PC-3 (cell line): Measurements from ENCODE around the gene RREB1. TPM values are rescaled to one million over a fixed set of nuclear protein-coding genes. Genes with fewer than 3 reads are reported as not detected.

Experiments used
- ATAC-seq: fragments of 200-7000 bp; cut with Tn5 transposase; 2 replicates; pipeline ENCODE4 v1.9.1; 2020; ENCODE audit warnings: mild to moderate bottlenecking, moderate library complexity
- BruUV-seq: library from RNA; stranded (reverse); fragments of 400-500 nt; replicated peaks from 2 replicates; lab custom pipeline; 2021; lab: Mats Ljungman, UMichigan
- CTCF ChIA-PET: fragments of 300-600 bp; sonication (Branson Sonifier 250); formaldehyde crosslinking; loops from one replicate; lab custom pipeline; 2022; ENCODE audit warnings: antibody characterized with exemption; lab: Charles Lee
- POLR2A ChIA-PET: fragments of 300-600 bp; sonication (Branson Sonifier 250); formaldehyde crosslinking; loops from one replicate; lab custom pipeline; 2022; ENCODE audit warnings: antibody characterized with exemption; ENCODE audit not compliant: unreplicated experiment; lab: Charles Lee
- DNase-seq: peaks from one replicate; pipeline ENCODE4 v3.0.0-alpha.2; 2015
- H2AFZ ChIP-seq: fragments of 300-600 bp; sonication (generic); 2 replicates; pipeline ENCODE4 v1.6.0; 2016; ENCODE audit warnings: antibody characterized with exemption, low read length
- H3F3A ChIP-seq: fragments of 300-600 bp; sonication (generic); one replicate; pipeline ENCODE4 v1.6.0; 2017; ENCODE audit warnings: antibody characterized with exemption, low read length, control low read depth, mild to moderate bottlenecking; ENCODE audit not compliant: unreplicated experiment
- H3K27ac ChIP-seq: fragments of 300-600 bp; sonication (generic); 2 replicates; pipeline ENCODE4 v1.5.1; 2016; ENCODE audit warnings: mild to moderate bottlenecking, low read length
- H3K27me3 ChIP-seq: fragments of 300-600 bp; sonication (generic); 2 replicates; pipeline ENCODE4 v1.6.1; 2016; ENCODE audit warnings: low read length, mixed read lengths
- H3K36me3 ChIP-seq: fragments of 300-600 bp; sonication (generic); 2 replicates; pipeline ENCODE4 v1.6.1; 2016; ENCODE audit warnings: low read depth, mixed run types, low read length, mixed read lengths
- H3K4me1 ChIP-seq: fragments of 300-600 bp; sonication (generic); 2 replicates; pipeline ENCODE4 v1.5.1; 2016; ENCODE audit warnings: low read length; ENCODE audit not compliant: insufficient read depth
- H3K4me2 ChIP-seq: fragments of 300-600 bp; sonication (generic); 2 replicates; pipeline ENCODE4 v1.6.0; 2016; ENCODE audit warnings: low read length
- H3K4me3 ChIP-seq: fragments of 300-600 bp; sonication (generic); 2 replicates; pipeline ENCODE4 v1.5.1; 2016; ENCODE audit warnings: mild to moderate bottlenecking, low read length, mixed read lengths
- H3K79me2 ChIP-seq: fragments of 300-600 bp; sonication (generic); 2 replicates; pipeline ENCODE4 v1.6.1; 2017; ENCODE audit warnings: low read length, mixed read lengths
- H3K9ac ChIP-seq: fragments of 300-600 bp; sonication (generic); 2 replicates; pipeline ENCODE4 v1.6.0; 2016; ENCODE audit warnings: mild to moderate bottlenecking, low read length
- H3K9me2 ChIP-seq: fragments of 300-600 bp; sonication (generic); replicated peaks from 2 replicates; pipeline ENCODE4 v1.6.1; 2016; ENCODE audit warnings: mixed run types, low read length, mixed read lengths
- H3K9me3 ChIP-seq: fragments of 300-600 bp; sonication (generic); 2 replicates; pipeline ENCODE4 v1.6.1; 2016; ENCODE audit warnings: low read length, mixed read lengths
- H4K20me1 ChIP-seq: fragments of 300-600 bp; sonication (generic); 2 replicates; pipeline ENCODE4 v1.6.1; 2016; ENCODE audit warnings: low read length, mixed read lengths
- CTCF ChIP-seq: fragments of 300-600 bp; sonication (generic); conservative IDR thresholded peaks from 2 replicates; pipeline ENCODE4 v1.5.1; 2017; ENCODE audit warnings: antibody characterized with exemption, low read depth, mild to moderate bottlenecking, low read length
- EZH2 ChIP-seq: fragments of 300-600 bp; sonication (generic); IDR thresholded peaks from one replicate; pipeline ENCODE4 v1.6.1; 2017; ENCODE audit warnings: antibody characterized with exemption, mild to moderate bottlenecking, low read length; ENCODE audit not compliant: unreplicated experiment
- EZH2phosphoT487 ChIP-seq: fragments of 300-600 bp; sonication (generic); IDR thresholded peaks from 2 replicates; pipeline ENCODE4 v1.6.1; 2018; ENCODE audit warnings: mild to moderate bottlenecking, antibody characterized with exemption, low read length, borderline replicate concordance
- intact Hi-C: fragments of 100-400 bp; cut with micrococcal nuclease; formaldehyde crosslinking; loops from 2 replicates; pipeline ENCODE4 v1.9.0; 2023
- total RNA-seq: library from RNA; depleted of rRNA; stranded (reverse); fragments of >200 nt; gene quantifications from 2 replicates; pipeline ENCODE4 v1.2.3, GENCODE V29; 2014

The RREB1 gene
- total RNA-seq, 1 experiment from 2014 or later: 26.0 TPM

- no peak overlapping the region for H3K9ac ChIP-seq
- ChIA-PET CTCF (no interaction called here), POLR2A (no interaction called here)
- H4K20me1 ChIP-seq: 0 out of 2 replicates have a peak, but pooled peaks cover 5% of the 10 kb centered on the region
- H3K79me2 ChIP-seq: no peaks in the 10 kb centered on the region
- intact Hi-C loops: no loop called here
- no peaks in the 10 kb centered on the region for H3K9me3 ChIP-seq
- H3K9me2 ChIP-seq: no peaks in the 10 kb centered on the region
- H3K4me3 ChIP-seq: no peak overlapping the region
- H3K27me3 ChIP-seq: no peaks in the 10 kb centered on the region
- no peak overlapping the region for H2AFZ ChIP-seq
- no peak for TF ChIP-seq CTCF
- TF ChIP-seq EZH2: no peak
- TF ChIP-seq EZH2phosphoT487: no peak
- no peak overlapping the region for H3K27ac ChIP-seq
- H3K4me2 ChIP-seq: no peak overlapping the region
- no peaks in the 10 kb centered on the region for H3F3A ChIP-seq
- no peaks in the 10 kb centered on the region for H3K4me1 ChIP-seq
- ATAC-seq (no peak), DNase-seq (no peak)
- BruUV-seq: no TSS peak
- H3K36me3 ChIP-seq: peaks cover 67% of the 10 kb centered on the region
These were observed 188.2 kb downstream of the RREB1 start for GRCh38 chr6:7295916-7296315.

- Histone ChIP-seq H3K36me3 (peaks cover 72% of the 10 kb centered on the region), H3K4me1 (no peaks in the 10 kb centered on the region), H3F3A (no peaks in the 10 kb centered on the region), H3K27me3 (no peaks in the 10 kb centered on the region), H3K79me2 (no peaks in the 10 kb centered on the region), H2AFZ (no peak overlapping the region), H3K9ac (no peak overlapping the region), H4K20me1 (0 out of 2 replicates have a peak, but pooled peaks cover 5% of the 10 kb centered on the region), H3K9me3 (no peaks in the 10 kb centered on the region), H3K4me3 (no peak overlapping the region), H3K27ac (no peak overlapping the region), H3K9me2 (no peaks in the 10 kb centered on the region), H3K4me2 (no peak overlapping the region)
- ATAC-seq (no peak), DNase-seq (no peak)
- CTCF ChIA-PET: no interaction called here
- POLR2A ChIA-PET: no interaction called here
- no TSS peak for BruUV-seq
- intact Hi-C loops: no loop called here
- TF ChIP-seq CTCF (no peak), EZH2phosphoT487 (no peak), EZH2 (no peak)
These were observed 188.8 kb downstream of the RREB1 start for GRCh38 chr6:7296602-7297001.

- POLR2A ChIA-PET: no interaction called here
- BruUV-seq: no TSS peak
- no peaks in the 10 kb centered on the region for H3K9me2 ChIP-seq
These were observed 190.4 kb downstream of the RREB1 start for GRCh38 chr6:7298113-7298512.

More at GRCh38 chr6:7298113-7298512, 190.4 kb downstream of the RREB1 start:
- ATAC-seq (no peak), DNase-seq (no peak)
- Histone ChIP-seq H3K27me3 (no peaks in the 10 kb centered on the region), H2AFZ (no peak overlapping the region), H3K4me2 (no peak overlapping the region), H3K9ac (no peak overlapping the region), H3K79me2 (no peaks in the 10 kb centered on the region), H3K9me3 (no peaks in the 10 kb centered on the region), H3K27ac (no peak overlapping the region), H3K4me3 (no peak overlapping the region), H3K4me1 (no peaks in the 10 kb centered on the region), H4K20me1 (0 out of 2 replicates have a peak, but pooled peaks cover 5% of the 10 kb centered on the region), H3K36me3 (peaks cover 71% of the 10 kb centered on the region), H3F3A (no peaks in the 10 kb centered on the region)
- intact Hi-C loops: no loop called here
- no peak for TF ChIP-seq EZH2phosphoT487
- TF ChIP-seq CTCF: no peak
- CTCF ChIA-PET: no interaction called here
